K562 (cell line): ENCODE data around the gene FRA10AC1. TPM values are rescaled to one million over a fixed set of nuclear protein-coding genes. Genes with fewer than 3 reads are reported as not detected.

Source experiments
- ADNP ChIP-seq: fragments of 200-800 bp; sonication (Bioruptor generic); IDR thresholded peaks from 2 replicates; pipeline ENCODE4 v1.6.1; 2016; ENCODE audit warnings: missing genetic modification characterization, missing compliant biosample characterization
- KAT7 ChIP-seq: sonication (generic); formaldehyde crosslinking; IDR thresholded peaks from 2 replicates; pipeline ENCODE4 v1.8.0; 2022; ENCODE audit warnings: missing genetic modification reagents, mild to moderate bottlenecking, borderline replicate concordance
- NR2F6 ChIP-seq: fragments of 450-650 bp; formaldehyde crosslinking; IDR thresholded peaks from 2 replicates; pipeline ENCODE4 v1.4.0; 2020; ENCODE audit warnings: mild to moderate bottlenecking
- POLR2AphosphoS5 ChIP-seq: IDR thresholded peaks from 2 replicates; pipeline ENCODE4 v1.6.1; 2011; ENCODE audit warnings: mild to moderate bottlenecking, low read depth, low read length, moderate library complexity; ENCODE audit not compliant: control insufficient read depth, insufficient read depth
- RB1 ChIP-seq: fragments of 450-650 bp; IDR thresholded peaks from 2 replicates; pipeline ENCODE4 v1.6.1; 2017; ENCODE audit warnings: low read depth, mild to moderate bottlenecking
- RFX7 ChIP-seq: fragments of 250-450 bp; sonication (Bioruptor Pico); IDR thresholded peaks from 2 replicates; pipeline ENCODE4 v1.5.1; 2021; ENCODE audit warnings: mild to moderate bottlenecking
- SIN3A ChIP-seq, 2 experiments: fragments of 150-350 bp in 1 of 2; IDR thresholded peaks; 2 replicates each; pipeline ENCODE4 v1.6.1; 2011 to 2016; ENCODE audit warnings: borderline replicate concordance in 2 of 2, low read depth in 2 of 2, low read length in 2 of 2, mild to moderate bottlenecking in 2 of 2, moderate library complexity in 2 of 2; ENCODE audit not compliant: control insufficient read depth in 1 of 2
- SMARCA4 ChIP-seq: fragments of 450-650 bp; IDR thresholded peaks from 2 replicates; pipeline ENCODE4 v1.6.1; 2016
- VEZF1 ChIP-seq: fragments of 200-800 bp; sonication (Bioruptor generic); IDR thresholded peaks from 2 replicates; pipeline ENCODE4 v1.6.1; 2017; ENCODE audit warnings: missing genetic modification characterization, missing compliant biosample characterization
- ZFX ChIP-seq: sonication (generic); formaldehyde crosslinking; IDR thresholded peaks from 2 replicates; pipeline ENCODE4 v1.8.0; 2022; ENCODE audit warnings: mild to moderate bottlenecking, missing genetic modification reagents, moderate library complexity
- ZNF347 ChIP-seq: fragments of 450-650 bp; formaldehyde crosslinking; IDR thresholded peaks from 2 replicates; pipeline ENCODE4 v1.4.0; 2020; ENCODE audit warnings: low read depth, mild to moderate bottlenecking, moderate library complexity
- polyA plus RNA-seq, 8 experiments: library from polyadenylated mRNA; depleted of rRNA in 4 of 8; stranded (reverse) in 5 of 8; unstranded in 3 of 8; fragments of >200 nt; fragmentation: Nextera tagmentation in 2 of 8; fragmentation: Illumina TruSeq in 1 of 8; extraction: Ambion mirVana in 2 of 8; extraction: Trizol in 1 of 8; gene quantifications; 2 replicates each; pipeline versions ENCODE4 v1.2.1 to v1.2.3, GENCODE V29; 2011 to 2014; ENCODE audit warnings: inconsistent platforms in 1 of 8, missing spikeins in 1 of 8
- total RNA-seq, 7 experiments: library from RNA; depleted of rRNA in 6 of 7; stranded (reverse); fragments of >200 nt in 6 of 7; fragmentation: Illumina TruSeq in 2 of 7; extraction: Trizol in 2 of 7; gene quantifications; 2 replicates each; pipeline versions ENCODE4 v1.2.1 to v1.2.3, GENCODE V29; 2011 to 2021; ENCODE audit warnings: low replicate concordance in 1 of 7
- TF ChIP-seq, protein P1 (sequence below): fragments of 450-650 bp; formaldehyde crosslinking; IDR thresholded peaks from 2 replicates; pipeline ENCODE4 v1.4.0; 2020; ENCODE audit warnings: mild to moderate bottlenecking, moderate library complexity
- TF ChIP-seq, protein P2 (sequence below): fragments of 450-650 bp; conservative IDR thresholded peaks from 2 replicates; pipeline ENCODE4 v1.6.1; 2016; ENCODE audit warnings: missing genetic modification characterization, low read depth, mild to moderate bottlenecking, missing compliant biosample characterization, moderate library complexity
- TF ChIP-seq, protein P3 (sequence below): fragments of 450-650 bp; IDR thresholded peaks from 2 replicates; pipeline ENCODE4 v1.6.1; 2016; ENCODE audit warnings: low read depth

FRA10AC1 gene
- total and polyA plus RNA-seq, 9 of the 15 experiments (the other 6 are each of a cell fraction or from before 2014, with no cell fraction given), result 4.4 to 11.8 (median 8.0) TPM

DNA sequence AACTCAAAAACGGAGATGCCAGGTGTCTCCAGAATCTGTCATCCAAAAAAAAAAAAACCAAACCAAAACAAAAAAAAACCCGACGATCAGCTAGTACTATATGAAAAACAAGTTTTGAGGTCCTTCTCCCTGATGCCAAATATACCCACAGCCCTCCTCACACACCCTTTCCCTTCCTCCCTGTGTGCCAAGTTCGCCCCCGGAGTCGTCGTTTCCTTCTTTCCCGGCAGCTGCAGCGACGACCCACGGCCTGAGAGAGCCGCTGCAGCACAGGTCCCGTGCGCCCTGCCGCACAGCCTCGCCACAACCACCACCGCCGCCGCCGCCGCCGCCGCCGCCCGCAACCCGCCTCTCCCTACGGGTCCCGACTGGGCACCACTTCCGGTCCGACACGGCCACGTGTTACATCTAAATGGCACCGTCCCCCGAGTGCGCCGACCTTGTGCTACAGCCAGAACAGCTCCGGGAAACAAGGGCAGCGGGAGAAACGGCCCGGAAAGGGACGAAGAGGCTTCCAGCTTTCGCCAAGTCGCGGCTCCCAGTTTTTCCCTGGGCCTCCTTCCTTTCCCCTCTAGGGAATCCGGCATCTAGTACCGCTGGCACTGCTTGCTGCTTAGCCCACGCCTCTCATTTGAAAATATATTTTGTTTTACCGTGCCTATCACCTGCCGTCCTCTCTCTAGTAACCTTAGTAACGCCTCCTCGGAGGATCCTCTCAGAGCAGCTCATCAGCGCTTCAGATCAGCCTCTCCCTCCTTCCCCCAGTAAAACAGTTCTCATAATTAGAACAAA, at the start of gene FRA10AC1 (continued):
- TF ChIP-seq, protein P1, sequence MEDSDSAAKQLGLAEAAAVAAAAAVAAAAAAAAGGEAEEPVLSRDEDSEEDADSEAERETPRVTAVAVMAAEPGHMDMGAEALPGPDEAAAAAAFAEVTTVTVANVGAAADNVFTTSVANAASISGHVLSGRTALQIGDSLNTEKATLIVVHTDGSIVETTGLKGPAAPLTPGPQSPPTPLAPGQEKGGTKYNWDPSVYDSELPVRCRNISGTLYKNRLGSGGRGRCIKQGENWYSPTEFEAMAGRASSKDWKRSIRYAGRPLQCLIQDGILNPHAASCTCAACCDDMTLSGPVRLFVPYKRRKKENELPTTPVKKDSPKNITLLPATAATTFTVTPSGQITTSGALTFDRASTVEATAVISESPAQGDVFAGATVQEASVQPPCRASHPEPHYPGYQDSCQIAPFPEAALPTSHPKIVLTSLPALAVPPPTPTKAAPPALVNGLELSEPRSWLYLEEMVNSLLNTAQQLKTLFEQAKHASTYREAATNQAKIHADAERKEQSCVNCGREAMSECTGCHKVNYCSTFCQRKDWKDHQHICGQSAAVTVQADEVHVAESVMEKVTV (CRISPR knock-in tag), result no peak
- TF ChIP-seq RB1 (peak; percentile 88), RFX7 (CRISPR knock-in tag) (no peak), VEZF1 (CRISPR knock-in tag) (peak; percentile 88), SIN3A (IDR thresholded peaks at IDR 0.05; ENCODE audit: borderline replicate concordance in 2 of 2, control insufficient read depth in 1 of 2, low read depth in 2 of 2, low read length in 2 of 2) (peak in 1 of 2 experiments; percentile 68; a peak in 1 of 4 replicates), ZFX (CRISPR knock-in tag) (peak; percentile 38; the same call in 1 of the 2 replicates), POLR2AphosphoS5 (0 out of 2 replicates have a peak, but pooled peaks have one; percentile 32), ADNP (tag) (no peak), KAT7 (CRISPR knock-in tag) (no peak), SMARCA4 (peak; percentile 39; the same call in 1 of the 2 replicates), NR2F6 (CRISPR knock-in tag) (no peak), ZNF347 (CRISPR knock-in tag) (no peak)
- TF ChIP-seq, protein P2, sequence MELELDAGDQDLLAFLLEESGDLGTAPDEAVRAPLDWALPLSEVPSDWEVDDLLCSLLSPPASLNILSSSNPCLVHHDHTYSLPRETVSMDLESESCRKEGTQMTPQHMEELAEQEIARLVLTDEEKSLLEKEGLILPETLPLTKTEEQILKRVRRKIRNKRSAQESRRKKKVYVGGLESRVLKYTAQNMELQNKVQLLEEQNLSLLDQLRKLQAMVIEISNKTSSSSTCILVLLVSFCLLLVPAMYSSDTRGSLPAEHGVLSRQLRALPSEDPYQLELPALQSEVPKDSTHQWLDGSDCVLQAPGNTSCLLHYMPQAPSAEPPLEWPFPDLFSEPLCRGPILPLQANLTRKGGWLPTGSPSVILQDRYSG (tag), result no peak
- TF ChIP-seq, protein P3, sequence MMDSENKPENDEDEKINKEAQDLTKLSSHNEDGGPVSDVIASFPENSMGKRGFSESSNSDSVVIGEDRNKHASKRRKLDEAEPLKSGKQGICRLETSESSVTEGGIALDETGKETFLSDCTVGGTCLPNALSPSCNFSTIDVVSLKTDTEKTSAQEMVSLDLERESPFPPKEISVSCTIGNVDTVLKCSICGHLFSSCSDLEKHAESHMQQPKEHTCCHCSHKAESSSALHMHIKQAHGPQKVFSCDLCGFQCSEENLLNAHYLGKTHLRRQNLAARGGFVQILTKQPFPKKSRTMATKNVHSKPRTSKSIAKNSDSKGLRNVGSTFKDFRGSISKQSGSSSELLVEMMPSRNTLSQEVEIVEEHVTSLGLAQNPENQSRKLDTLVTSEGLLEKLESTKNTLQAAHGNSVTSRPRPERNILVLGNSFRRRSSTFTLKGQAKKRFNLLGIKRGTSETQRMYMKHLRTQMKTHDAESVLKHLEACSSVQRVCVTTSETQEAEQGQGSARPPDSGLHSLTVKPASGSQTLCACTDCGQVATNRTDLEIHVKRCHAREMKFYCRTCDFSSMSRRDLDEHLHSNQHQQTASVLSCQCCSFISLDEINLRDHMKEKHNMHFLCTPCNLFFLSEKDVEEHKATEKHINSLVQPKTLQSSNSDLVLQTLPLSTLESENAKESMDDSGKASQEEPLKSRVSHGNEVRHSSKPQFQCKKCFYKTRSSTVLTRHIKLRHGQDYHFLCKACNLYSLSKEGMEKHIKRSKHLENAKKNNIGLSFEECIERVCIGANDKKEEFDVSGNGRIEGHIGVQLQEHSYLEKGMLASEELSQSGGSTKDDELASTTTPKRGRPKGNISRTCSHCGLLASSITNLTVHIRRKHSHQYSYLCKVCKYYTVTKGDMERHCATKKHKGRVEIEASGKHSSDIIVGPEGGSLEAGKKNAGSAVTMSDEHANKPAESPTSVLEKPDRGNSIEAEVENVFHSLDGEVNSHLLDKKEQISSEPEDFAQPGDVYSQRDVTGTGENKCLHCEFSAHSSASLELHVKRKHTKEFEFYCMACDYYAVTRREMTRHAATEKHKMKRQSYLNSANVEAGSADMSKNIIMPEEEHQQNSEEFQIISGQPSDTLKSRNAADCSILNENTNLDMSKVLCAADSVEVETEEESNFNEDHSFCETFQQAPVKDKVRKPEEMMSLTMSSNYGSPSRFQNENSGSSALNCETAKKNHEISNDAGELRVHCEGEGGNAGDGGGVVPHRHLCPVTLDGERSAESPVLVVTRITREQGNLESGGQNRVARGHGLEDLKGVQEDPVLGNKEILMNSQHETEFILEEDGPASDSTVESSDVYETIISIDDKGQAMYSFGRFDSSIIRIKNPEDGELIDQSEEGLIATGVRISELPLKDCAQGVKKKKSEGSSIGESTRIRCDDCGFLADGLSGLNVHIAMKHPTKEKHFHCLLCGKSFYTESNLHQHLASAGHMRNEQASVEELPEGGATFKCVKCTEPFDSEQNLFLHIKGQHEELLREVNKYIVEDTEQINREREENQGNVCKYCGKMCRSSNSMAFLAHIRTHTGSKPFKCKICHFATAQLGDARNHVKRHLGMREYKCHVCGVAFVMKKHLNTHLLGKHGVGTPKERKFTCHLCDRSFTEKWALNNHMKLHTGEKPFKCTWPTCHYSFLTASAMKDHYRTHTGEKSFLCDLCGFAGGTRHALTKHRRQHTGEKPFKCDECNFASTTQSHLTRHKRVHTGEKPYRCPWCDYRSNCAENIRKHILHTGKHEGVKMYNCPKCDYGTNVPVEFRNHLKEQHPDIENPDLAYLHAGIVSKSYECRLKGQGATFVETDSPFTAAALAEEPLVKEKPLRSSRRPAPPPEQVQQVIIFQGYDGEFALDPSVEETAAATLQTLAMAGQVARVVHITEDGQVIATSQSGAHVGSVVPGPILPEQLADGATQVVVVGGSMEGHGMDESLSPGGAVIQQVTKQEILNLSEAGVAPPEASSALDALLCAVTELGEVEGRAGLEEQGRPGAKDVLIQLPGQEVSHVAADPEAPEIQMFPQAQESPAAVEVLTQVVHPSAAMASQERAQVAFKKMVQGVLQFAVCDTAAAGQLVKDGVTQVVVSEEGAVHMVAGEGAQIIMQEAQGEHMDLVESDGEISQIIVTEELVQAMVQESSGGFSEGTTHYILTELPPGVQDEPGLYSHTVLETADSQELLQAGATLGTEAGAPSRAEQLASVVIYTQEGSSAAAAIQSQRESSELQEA, result peak; percentile 94
